ENCODE measurements around the gene CHCHD6. TPM values are rescaled to one million over a fixed set of nuclear protein-coding genes. Genes with fewer than 3 reads are reported as not detected.

The CHCHD6 gene
- total and polyA plus RNA-seq, 2 donors (not counting 3 experiments of a cell fraction or from before 2014, with no cell fraction given): 8.4 to 10.1 TPM

DNA sequence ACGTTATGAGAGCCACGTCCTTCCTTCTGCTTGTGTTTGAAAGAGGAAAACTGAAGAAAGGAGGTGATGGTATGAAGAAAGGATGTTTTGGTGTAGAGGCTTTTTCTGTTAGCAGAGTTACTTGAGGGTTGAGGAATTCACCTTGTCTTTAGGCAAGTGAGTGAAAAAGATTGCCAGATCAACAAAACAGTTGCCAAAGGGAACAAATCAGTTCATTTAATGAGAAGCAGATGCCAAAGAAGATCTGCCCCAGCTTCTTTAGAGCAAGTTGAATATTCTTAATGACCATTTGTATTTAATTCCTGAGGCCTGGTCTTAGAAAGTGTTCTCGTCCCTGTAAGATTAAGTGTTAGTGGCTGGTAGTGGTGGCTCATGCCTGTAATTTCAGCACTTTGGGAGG is 2.6 kb downstream of the CHCHD6 start:
- H4K20me1 ChIP-seq (replicated peaks; ENCODE audit: control insufficient read depth, extremely low read depth, insufficient read depth, low read length): no peaks in the 10 kb centered on the region
- H3K27ac ChIP-seq (ENCODE audit: insufficient read depth, low read depth, low read length): no peak overlapping the region
- intact Hi-C loops (cut with micrococcal nuclease): no loop called here
- peaks cover 10% of the 10 kb centered on the region for H3K4me1 ChIP-seq (ENCODE audit: control insufficient read depth, extremely low read depth, insufficient read depth, low read length)
- no peak overlapping the region for H3K9ac ChIP-seq (replicated peaks; ENCODE audit: extremely low read depth, insufficient read depth, low read length)
- no peak overlapping the region for H2AFZ ChIP-seq (ENCODE audit: low read depth, low read length)
- dilution Hi-C loops (cut with MboI; ENCODE audit: extremely low pct_ligation_motif_present, low sequenced_read_pairs): no loop called here
- POLR2A ChIA-PET: no interaction called here
- DNase-seq (ENCODE audit: low read depth, low spot score) (no peak), FAIRE-seq (no peak)
- TF ChIP-seq POLR2A (IDR thresholded peaks at IDR 0.05; ENCODE audit: low read depth, low read length): no peak
- no peak for TF ChIP-seq CTCF (IDR thresholded peaks at IDR 0.05; ENCODE audit: extremely low read depth in 1 of 2, insufficient read depth in 1 of 2, low read depth in 1 of 2, low read length in 2 of 2)
- no peak for TF ChIP-seq JUN (IDR thresholded peaks at IDR 0.05; ENCODE audit: borderline replicate concordance, insufficient read depth, insufficient read length, low read depth)
- no peak for TF ChIP-seq POLR2AphosphoS5 (IDR thresholded peaks at IDR 0.05; ENCODE audit: insufficient read depth, low read depth, low read length)
- no peaks in the 10 kb centered on the region for H3K79me2 ChIP-seq (ENCODE audit: control insufficient read depth, insufficient read depth, low read length)
- no peak overlapping the region for H3K4me3 ChIP-seq (replicated peaks in 1 of 3; ENCODE audit: insufficient read depth in 1 of 3, low read depth in 1 of 3, low read length in 3 of 3)
- H3K27me3 ChIP-seq (ENCODE audit: control insufficient read depth in 2 of 2, insufficient read depth in 2 of 2, low read length in 2 of 2): peaks cover 0 to 5% of the 10 kb centered on the region in 2 experiments
- no peaks in the 10 kb centered on the region for H3K9me1 ChIP-seq (replicated peaks; ENCODE audit: control insufficient read depth, extremely low read depth, insufficient read depth, low read length)
- CTCF ChIA-PET: no interaction called here
- no peak overlapping the region for H3K4me2 ChIP-seq (ENCODE audit: insufficient read depth, low read length)
- no TSS peak for BruUV-seq (replicated peaks)
- H3K36me3 ChIP-seq (ENCODE audit: control insufficient read depth in 2 of 2, extremely low read depth in 1 of 2, insufficient read depth in 2 of 2, low read length in 2 of 2): no peaks in the 10 kb centered on the region
- H3K9me3 ChIP-seq (replicated peaks; ENCODE audit: control insufficient read depth, insufficient read depth, low read length): no peaks in the 10 kb centered on the region

- no TSS peak for BruUV-seq (replicated peaks)
- Histone ChIP-seq H2AFZ (ENCODE audit: low read depth, low read length) (no peak overlapping the region), H3K4me2 (ENCODE audit: insufficient read depth, low read length) (no peak overlapping the region), H3K36me3 (ENCODE audit: control insufficient read depth in 2 of 2, extremely low read depth in 1 of 2, insufficient read depth in 2 of 2, low read length in 2 of 2) (no peaks in the 10 kb centered on the region), H4K20me1 (replicated peaks; ENCODE audit: control insufficient read depth, extremely low read depth, insufficient read depth, low read length) (no peaks in the 10 kb centered on the region), H3K27me3 (ENCODE audit: control insufficient read depth in 2 of 2, insufficient read depth in 2 of 2, low read length in 2 of 2) (no peaks in the 10 kb centered on the region), H3K79me2 (ENCODE audit: control insufficient read depth, insufficient read depth, low read length) (no peaks in the 10 kb centered on the region), H3K4me3 (replicated peaks in 1 of 3; ENCODE audit: insufficient read depth in 1 of 3, low read depth in 1 of 3, low read length in 3 of 3) (no peak overlapping the region), H3K4me1 (ENCODE audit: control insufficient read depth, extremely low read depth, insufficient read depth, low read length) (no peaks in the 10 kb centered on the region), H3K27ac (ENCODE audit: insufficient read depth, low read depth, low read length) (no peak overlapping the region), H3K9me1 (replicated peaks; ENCODE audit: control insufficient read depth, extremely low read depth, insufficient read depth, low read length) (no peaks in the 10 kb centered on the region), H3K9ac (replicated peaks; ENCODE audit: extremely low read depth, insufficient read depth, low read length) (no peak overlapping the region), H3K9me3 (replicated peaks; ENCODE audit: control insufficient read depth, insufficient read depth, low read length) (no peaks in the 10 kb centered on the region)
- intact Hi-C loops (cut with micrococcal nuclease) (no loop called here), dilution Hi-C loops (cut with MboI; ENCODE audit: extremely low pct_ligation_motif_present, low sequenced_read_pairs) (no loop called here)
- POLR2A ChIA-PET: no interaction called here
- no peak for FAIRE-seq
- no peak for TF ChIP-seq CTCF (IDR thresholded peaks at IDR 0.05; ENCODE audit: extremely low read depth in 1 of 2, insufficient read depth in 1 of 2, low read depth in 1 of 2, low read length in 2 of 2)
- TF ChIP-seq FOS (IDR thresholded peaks at IDR 0.05; ENCODE audit: borderline replicate concordance, insufficient read depth, low read length): no peak
- no peak for TF ChIP-seq POLR2A (IDR thresholded peaks at IDR 0.05; ENCODE audit: low read depth, low read length)
- TF ChIP-seq POLR2AphosphoS5 (IDR thresholded peaks at IDR 0.05; ENCODE audit: insufficient read depth, low read depth, low read length): no peak
- no peak for TF ChIP-seq MYC (IDR thresholded peaks at IDR 0.05; ENCODE audit: low read depth, low read length)
- TF ChIP-seq EZH2 (IDR thresholded peaks at IDR 0.05; ENCODE audit: borderline replicate concordance, low read depth, low read length, severe bottlenecking): no peak
- TF ChIP-seq JUN (IDR thresholded peaks at IDR 0.05; ENCODE audit: borderline replicate concordance, insufficient read depth, insufficient read length, low read depth): no peak
- CTCF ChIA-PET: interaction anchor here (1.8 kb wide), 1 partner anchor 40 kb away, joined by 5 read pairs; no protein-coding TSS in a partner anchor
- no peak for DNase-seq (ENCODE audit: low read depth, low spot score)
Measured at GRCh38 chr3:126711121-126711760, 7.2 kb downstream of the CHCHD6 start.

Data from endothelial cell of umbilical vein (primary cell).